ENCODE results near the gene MGAT4C.
"Not testable (repeated sequence)": the region's sequence is repeated elsewhere in the genome, so short reads cannot be mapped to it uniquely, and the experiment has no call there.

Gene MGAT4C

GRCh38 chr12:86226481-86226880 is 29.7 kb downstream of the MGAT4C start:
- no peak for DNase-seq

GRCh38 chr12:86216591-86216990 is 39.6 kb downstream of the MGAT4C start:
- no peak for DNase-seq

GRCh38 chr12:86213012-86213411 is 43.2 kb downstream of the MGAT4C start:
- no peak for DNase-seq

GRCh38 chr12:86198696-86199444 is 57.3 kb downstream of the MGAT4C start:
- no peak for DNase-seq

- no peak for DNase-seq
These were observed 59.7 kb downstream of the MGAT4C start for GRCh38 chr12:86196465-86196864.

- DNase-seq, result no peak
These were observed 61.5 kb downstream of the MGAT4C start for GRCh38 chr12:86194721-86195120.

- DNase-seq, result no peak
These were observed 62.3 kb downstream of the MGAT4C start for GRCh38 chr12:86193931-86194330.

- no peak for DNase-seq
These were observed 68.0 kb downstream of the MGAT4C start for GRCh38 chr12:86188226-86188625.

GRCh38 chr12:86186449-86186848 is 69.7 kb downstream of the MGAT4C start:
- no peak for DNase-seq

GRCh38 chr12:86179855-86180254 is 76.3 kb downstream of the MGAT4C start:
- DNase-seq, result no peak

GRCh38 chr12:86174188-86174587 is 82.0 kb downstream of the MGAT4C start:
- DNase-seq, result no peak

- DNase-seq, result no peak
These were observed 83.2 kb downstream of the MGAT4C start for GRCh38 chr12:86172913-86173443.

GRCh38 chr12:86170051-86170450 is 86.1 kb downstream of the MGAT4C start:
- no peak for DNase-seq

GRCh38 chr12:86158956-86159355 is 97.2 kb downstream of the MGAT4C start:
- no peak for DNase-seq

- no peak for DNase-seq
These were observed 101.6 kb downstream of the MGAT4C start for GRCh38 chr12:86154620-86155019.

- no peak for DNase-seq
These were observed 107.6 kb downstream of the MGAT4C start for GRCh38 chr12:86148612-86149011.

GRCh38 chr12:86148071-86148470 is 108.1 kb downstream of the MGAT4C start:
- no peak for DNase-seq

- DNase-seq, result no peak
These were observed 111.0 kb downstream of the MGAT4C start for GRCh38 chr12:86145156-86145555.

GRCh38 chr12:86143162-86143561 is 113.0 kb downstream of the MGAT4C start:
- DNase-seq, result no peak

GRCh38 chr12:86139671-86140070 is 116.5 kb downstream of the MGAT4C start:
- DNase-seq, result no peak

- DNase-seq, result no peak
These were observed 117.4 kb downstream of the MGAT4C start for GRCh38 chr12:86138770-86139169.

GRCh38 chr12:86137936-86138335 is 118.3 kb downstream of the MGAT4C start:
- DNase-seq, result no peak

- DNase-seq, result no peak
These were observed 121.6 kb downstream of the MGAT4C start for GRCh38 chr12:86134561-86134960.

GRCh38 chr12:86126900-86127299 is 129.3 kb downstream of the MGAT4C start:
- DNase-seq, result not testable (repeated sequence)

Data from NCI-H2107 (cell line).